Activated naive CD4-positive, alpha-beta T cell treated with anti-CD3 and anti-CD28 coated beads, Interleukin-2, amount 50 U/mL, for 72 hours (primary cell): Measurements from ENCODE around the gene OR51T1. TPM values are rescaled to one million over a fixed set of nuclear protein-coding genes. Genes with fewer than 3 reads are reported as not detected.
"Not testable (repeated sequence)": the region's sequence is repeated elsewhere in the genome, so short reads cannot be mapped to it uniquely, and the experiment has no call there.

Source experiments
- ATAC-seq, 2 donors: fragments of 150-1000 bp; cut with Tn5 transposase; 2 replicates each; pipeline ENCODE4 v1.10.0; 2021; ENCODE audit warnings: mild to moderate bottlenecking in 2 of 2, moderate library complexity in 2 of 2
- DNase-seq, 2 donors: peaks; one replicate each; pipeline ENCODE4 v3.0.0; 2021 to 2022; ENCODE audit warnings: low spot score in 2 of 2
- H3K27ac Mint-ChIP-seq, 2 donors: one replicate each; pipeline ENCODE4 v1.8.0; 2022; ENCODE audit warnings: mild to moderate bottlenecking in 2 of 2, mixed read lengths in 2 of 2
- H3K36me3 Mint-ChIP-seq, 2 donors: one replicate each; pipeline ENCODE4 v1.8.0; 2022; ENCODE audit warnings: mixed read lengths in 2 of 2
- H3K9me3 Mint-ChIP-seq, 2 donors: one replicate each; pipeline ENCODE4 v1.8.0; 2022; ENCODE audit warnings: mixed read lengths in 2 of 2
- total RNA-seq, 2 donors: library from RNA; stranded (reverse); gene quantifications; one replicate each; pipeline ENCODE4 v1.2.3, GENCODE V29; 2022

Gene OR51T1, protein sequence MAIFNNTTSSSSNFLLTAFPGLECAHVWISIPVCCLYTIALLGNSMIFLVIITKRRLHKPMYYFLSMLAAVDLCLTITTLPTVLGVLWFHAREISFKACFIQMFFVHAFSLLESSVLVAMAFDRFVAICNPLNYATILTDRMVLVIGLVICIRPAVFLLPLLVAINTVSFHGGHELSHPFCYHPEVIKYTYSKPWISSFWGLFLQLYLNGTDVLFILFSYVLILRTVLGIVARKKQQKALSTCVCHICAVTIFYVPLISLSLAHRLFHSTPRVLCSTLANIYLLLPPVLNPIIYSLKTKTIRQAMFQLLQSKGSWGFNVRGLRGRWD
- not detected for total RNA-seq

DNA sequence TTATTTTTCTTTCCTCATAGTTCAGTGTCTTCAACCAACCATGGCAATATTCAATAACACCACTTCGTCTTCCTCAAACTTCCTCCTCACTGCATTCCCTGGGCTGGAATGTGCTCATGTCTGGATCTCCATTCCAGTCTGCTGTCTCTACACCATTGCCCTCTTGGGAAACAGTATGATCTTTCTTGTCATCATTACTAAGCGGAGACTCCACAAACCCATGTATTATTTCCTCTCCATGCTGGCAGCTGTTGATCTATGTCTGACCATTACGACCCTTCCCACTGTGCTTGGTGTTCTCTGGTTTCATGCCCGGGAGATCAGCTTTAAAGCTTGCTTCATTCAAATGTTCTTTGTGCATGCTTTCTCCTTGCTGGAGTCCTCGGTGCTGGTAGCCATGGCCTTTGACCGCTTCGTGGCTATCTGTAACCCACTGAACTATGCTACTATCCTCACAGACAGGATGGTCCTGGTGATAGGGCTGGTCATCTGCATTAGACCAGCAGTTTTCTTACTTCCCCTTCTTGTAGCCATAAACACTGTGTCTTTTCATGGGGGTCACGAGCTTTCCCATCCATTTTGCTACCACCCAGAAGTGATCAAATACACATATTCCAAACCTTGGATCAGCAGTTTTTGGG is at the start of gene OR51T1:
TSS of gene OR51T1 (plus strand) at position 41 of the 641 bp plus-strand sequence. CDS start at position 41, 0 bp downstream.
- Mint-ChIP-seq H3K9me3 (no peaks in the 10 kb centered on the region), H3K27ac (no peak within 1 kb of the TSS), H3K36me3 (no peaks in the 10 kb centered on the region)
- no peak for DNase-seq
- ATAC-seq: no peak

DNA sequence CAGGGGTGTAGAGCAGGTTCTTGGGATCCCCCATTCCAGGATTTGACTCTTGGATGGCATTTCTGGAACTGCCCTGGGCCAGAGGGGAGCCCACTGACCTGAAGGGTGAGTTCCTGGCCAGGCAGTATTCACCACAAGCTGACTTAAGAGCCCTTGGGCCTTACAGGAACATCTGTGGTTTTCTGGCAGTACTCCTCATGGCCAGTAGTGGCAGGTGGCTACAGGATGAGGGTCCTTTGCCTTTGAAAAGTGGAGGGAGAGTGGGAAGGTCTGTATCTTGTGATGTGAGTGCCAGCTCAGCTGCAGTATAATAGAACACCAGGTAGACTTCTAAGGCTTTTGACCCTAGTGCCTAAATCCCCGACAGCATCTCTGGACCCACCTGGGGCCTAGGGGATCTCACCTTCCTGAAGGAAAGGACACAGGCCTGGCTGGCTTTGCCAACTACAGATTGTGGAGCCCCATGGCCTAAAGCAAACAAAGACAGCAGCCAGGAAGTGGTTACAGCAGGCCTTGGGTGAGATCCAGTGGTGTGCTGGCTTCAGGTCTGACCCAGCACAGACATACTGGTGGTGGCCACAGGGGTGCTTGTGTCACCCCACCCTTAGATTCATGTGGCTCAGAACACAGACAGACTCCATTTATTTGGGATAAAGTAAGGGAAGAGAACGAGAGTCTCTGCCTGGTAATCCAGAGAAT is 41.7 kb upstream of the OR51T1 start:
- H3K9me3 Mint-ChIP-seq: no peaks in the 10 kb centered on the region
- ATAC-seq: no peak
- DNase-seq: no peak
- H3K36me3 Mint-ChIP-seq: peaks cover 0 to 7% of the 10 kb centered on the region in 2 donors
- H3K27ac Mint-ChIP-seq: no peak overlapping the region

DNA sequence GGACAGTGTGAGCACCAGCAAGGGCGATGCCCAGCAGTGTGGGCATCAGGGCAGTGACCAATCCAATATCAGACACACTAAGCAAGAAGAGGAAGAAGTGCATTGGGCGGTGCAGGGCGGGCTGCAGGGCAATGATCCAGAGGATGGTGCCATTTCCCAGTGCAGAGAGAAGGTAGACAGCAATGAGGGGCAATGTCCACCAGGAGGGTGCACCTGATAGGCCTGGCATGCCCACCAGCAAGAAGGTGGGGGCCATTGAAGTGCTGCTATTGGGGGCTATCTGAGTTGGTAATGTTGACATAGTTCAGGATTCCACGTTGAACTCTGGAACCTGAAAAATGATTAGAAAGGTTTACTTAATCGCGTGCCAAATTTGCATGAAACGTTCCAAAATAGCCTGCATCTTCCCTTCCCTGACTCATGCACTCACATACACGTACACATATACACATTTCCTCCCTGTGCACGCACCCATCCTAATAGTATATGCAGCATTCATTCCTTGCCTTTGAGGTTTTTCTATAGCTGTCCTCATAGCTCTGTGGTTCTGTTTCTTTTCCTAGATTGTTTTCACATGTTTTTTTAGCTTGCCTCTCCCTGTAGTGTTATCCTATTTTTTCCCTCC is 32.7 kb upstream of the OR51T1 start, which contains the start of gene OR51S1:
TSS of gene OR51S1 (minus strand) at position 301 of the 625 bp plus-strand sequence. CDS start at position 301, 0 bp downstream.
- Mint-ChIP-seq H3K9me3 (no peaks in the 10 kb centered on the region), H3K36me3 (no peaks in the 10 kb centered on the region), H3K27ac (no peak within 1 kb of the TSS)
- ATAC-seq (no peak), DNase-seq (no peak)

DNA sequence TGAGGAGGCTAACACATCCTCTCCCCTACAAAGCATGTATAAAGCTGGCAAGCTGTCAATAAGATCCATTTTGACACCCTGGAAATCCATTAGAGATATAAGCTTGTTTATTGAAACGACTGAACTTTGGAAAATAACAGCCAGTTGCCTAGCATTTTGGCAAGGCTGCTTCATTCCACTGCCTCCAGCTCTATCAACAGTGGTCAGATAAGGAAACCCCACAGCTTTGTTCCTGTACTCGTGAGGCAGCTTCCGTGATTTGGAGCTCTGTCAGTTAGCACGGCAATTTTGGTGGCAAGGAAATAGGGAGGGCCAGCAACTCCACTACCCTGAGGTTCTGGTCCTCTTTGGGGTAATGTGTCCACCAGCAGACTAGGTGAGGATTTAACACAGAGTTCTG is 30.7 kb upstream of the OR51T1 start:
- H3K36me3 Mint-ChIP-seq: no peaks in the 10 kb centered on the region
- ATAC-seq (no peak), DNase-seq (no peak)
- H3K9me3 Mint-ChIP-seq: peaks cover 0 to 4% of the 10 kb centered on the region in 2 donors
- no peak overlapping the region for H3K27ac Mint-ChIP-seq

DNA sequence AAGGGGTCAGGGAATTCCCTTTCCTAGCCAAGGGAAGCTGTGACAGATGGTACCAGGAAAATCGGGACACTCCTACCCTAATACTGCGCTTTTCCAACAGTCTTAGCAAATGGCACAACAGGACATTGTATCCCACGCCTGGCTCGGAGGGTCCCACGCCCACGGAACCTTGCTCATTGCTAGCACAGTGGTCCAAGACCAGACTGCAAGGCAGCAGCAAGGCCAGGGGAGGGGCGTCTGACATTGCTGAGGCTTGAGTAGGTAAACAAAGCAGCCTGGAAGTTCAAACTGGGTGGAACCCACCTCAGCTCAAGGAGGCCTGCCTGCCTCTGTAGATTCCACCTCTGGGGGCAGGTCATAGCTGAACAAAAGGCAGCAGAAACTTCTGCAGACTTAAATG is 27.4 kb upstream of the OR51T1 start:
- H3K27ac Mint-ChIP-seq, ATAC-seq, H3K9me3 Mint-ChIP-seq, DNase-seq, H3K36me3 Mint-ChIP-seq: not testable (repeated sequence)

DNA sequence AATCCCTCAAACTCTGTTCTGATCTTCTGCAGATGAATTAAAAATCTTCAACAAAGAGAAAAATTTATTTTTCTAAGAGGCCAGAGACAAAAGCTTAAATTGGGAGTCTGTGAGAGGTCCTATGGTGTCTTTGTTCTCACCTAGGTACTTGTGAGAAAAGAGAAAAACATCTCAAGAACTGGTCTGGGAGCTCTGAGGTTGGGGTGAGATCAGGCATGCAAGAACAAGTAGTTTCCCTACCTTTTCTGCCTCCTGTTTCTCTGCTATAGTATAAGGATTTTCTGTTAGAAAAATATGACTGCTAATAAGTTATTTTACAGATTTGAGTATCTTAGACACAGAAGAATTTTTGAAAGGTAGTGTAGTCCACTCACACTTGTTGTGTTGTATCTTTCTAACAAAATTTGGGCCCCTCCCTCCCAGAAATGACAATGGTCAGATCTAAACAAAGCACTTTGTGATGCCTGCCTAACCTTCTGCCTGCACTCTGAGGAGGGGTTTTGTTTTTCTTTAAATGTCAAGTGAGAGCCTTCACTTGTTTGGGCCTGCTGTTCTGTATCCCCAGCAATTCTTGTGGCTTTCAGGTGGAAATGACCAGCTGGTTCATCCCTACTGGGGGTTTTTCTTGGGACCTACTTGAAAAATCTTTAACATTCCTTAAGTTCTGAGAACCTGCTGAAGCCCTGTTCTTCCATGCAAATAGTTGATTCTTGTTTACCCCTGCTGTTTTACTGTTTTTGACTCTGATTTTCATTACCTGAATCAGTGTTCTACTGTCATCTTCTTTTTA is 19.1 kb upstream of the OR51T1 start:
- H3K36me3 Mint-ChIP-seq: no peaks in the 10 kb centered on the region
- H3K27ac Mint-ChIP-seq: no peak overlapping the region
- ATAC-seq (no peak), DNase-seq (no peak)
- H3K9me3 Mint-ChIP-seq: peaks cover 5 to 6% of the 10 kb centered on the region in 2 donors

DNA sequence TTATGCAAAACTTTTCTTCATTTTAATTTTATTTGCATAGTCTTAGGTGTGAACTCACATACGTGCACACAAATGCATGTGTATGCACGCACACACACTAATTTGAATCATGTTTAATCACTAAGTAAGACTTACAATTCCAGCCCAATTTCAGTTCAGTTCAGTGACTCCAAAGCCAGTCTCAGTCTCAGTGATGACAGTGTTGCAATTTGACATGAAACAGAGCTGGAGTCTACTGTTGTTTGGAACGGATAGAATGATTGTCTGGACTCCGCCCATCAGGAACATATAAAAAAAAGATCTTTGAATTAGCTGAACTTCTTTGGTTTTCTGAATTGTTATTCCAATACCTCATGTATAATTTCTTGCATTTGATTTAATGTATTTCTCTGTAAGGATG is 17.8 kb upstream of the OR51T1 start:
- H3K36me3 Mint-ChIP-seq: no peaks in the 10 kb centered on the region
- H3K27ac Mint-ChIP-seq: no peak overlapping the region
- peaks cover 5 to 6% of the 10 kb centered on the region in 2 donors for H3K9me3 Mint-ChIP-seq
- DNase-seq: no peak
- ATAC-seq: no peak

DNA sequence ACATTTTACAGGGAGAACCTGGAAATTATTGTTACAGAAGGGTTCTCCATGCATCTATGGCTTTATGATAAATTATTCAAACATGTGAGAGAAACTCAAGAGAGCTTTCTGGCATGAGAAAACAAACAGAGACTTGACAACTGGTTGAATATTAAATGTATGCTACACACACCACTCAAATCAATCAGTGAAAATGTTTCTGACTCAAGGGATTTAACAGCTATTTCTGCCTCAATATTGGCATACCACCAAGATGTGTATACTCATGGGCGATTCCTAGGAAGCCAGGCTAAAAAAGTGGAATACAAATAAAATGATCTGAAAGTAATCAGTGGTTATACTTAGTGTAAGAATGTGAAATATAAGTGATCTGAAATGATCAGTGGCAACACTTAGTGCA is 15.8 kb upstream of the OR51T1 start:
- ATAC-seq (no peak), DNase-seq (no peak)
- no peaks in the 10 kb centered on the region for H3K36me3 Mint-ChIP-seq
- no peak overlapping the region for H3K27ac Mint-ChIP-seq
- peaks cover 4 to 5% of the 10 kb centered on the region in 2 donors for H3K9me3 Mint-ChIP-seq

DNA sequence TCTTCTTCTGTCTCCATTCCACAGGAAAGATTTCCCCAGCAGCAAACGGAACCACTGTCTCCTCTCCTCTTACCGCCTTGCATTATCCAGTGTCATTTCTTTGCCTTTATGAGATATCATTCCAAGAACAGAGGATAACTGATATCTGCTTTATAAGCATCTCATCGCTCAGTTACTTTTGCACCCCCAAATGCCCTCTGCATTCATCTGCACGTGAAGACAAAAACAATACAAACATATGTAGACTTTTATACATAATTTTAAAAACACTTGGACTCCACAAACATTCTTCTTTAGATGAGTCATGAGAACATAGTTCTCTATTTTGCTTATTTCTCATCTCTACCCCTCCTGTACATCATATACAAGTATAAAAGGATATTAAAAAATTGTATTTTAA is 512 bp upstream of the OR51T1 start:
- ATAC-seq (no peak), DNase-seq (no peak)
- Mint-ChIP-seq H3K36me3 (no peaks in the 10 kb centered on the region), H3K9me3 (no peaks in the 10 kb centered on the region), H3K27ac (no peak overlapping the region)

DNA sequence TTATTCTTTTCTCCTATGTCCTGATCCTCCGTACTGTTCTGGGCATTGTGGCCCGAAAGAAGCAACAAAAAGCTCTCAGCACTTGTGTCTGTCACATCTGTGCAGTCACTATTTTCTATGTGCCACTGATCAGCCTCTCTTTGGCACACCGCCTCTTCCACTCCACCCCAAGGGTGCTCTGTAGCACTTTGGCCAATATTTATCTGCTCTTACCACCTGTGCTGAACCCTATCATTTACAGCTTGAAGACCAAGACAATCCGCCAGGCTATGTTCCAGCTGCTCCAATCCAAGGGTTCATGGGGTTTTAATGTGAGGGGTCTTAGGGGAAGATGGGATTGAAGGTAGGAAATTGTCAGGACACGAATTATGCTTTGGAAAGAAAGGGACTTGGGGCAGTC is 843 bp downstream of the OR51T1 start:
- no peaks in the 10 kb centered on the region for H3K9me3 Mint-ChIP-seq
- ATAC-seq: no peak
- DNase-seq: no peak
- no peaks in the 10 kb centered on the region for H3K36me3 Mint-ChIP-seq
- H3K27ac Mint-ChIP-seq: no peak overlapping the region

DNA sequence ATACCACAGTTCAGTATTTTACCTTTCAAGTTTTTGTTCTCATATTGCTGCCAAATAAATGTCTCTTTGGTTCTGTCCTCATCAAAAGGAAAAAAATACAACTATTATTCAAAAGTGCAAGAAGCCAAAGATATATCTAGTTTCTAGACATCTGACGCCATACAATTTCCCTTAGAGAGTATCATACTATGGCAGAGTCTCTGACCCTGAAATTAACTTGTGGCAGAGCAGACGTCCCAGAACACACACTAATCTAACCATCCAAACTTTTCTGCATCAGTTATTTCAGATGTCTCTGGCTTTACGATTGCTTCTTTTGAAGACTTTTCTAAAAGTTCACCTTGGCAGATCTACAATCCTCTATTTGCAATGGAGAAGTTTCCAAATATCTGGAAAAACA is 2.7 kb downstream of the OR51T1 start:
- Mint-ChIP-seq H3K27ac (no peak overlapping the region), H3K36me3 (no peaks in the 10 kb centered on the region), H3K9me3 (no peaks in the 10 kb centered on the region)
- ATAC-seq (no peak), DNase-seq (no peak)

DNA sequence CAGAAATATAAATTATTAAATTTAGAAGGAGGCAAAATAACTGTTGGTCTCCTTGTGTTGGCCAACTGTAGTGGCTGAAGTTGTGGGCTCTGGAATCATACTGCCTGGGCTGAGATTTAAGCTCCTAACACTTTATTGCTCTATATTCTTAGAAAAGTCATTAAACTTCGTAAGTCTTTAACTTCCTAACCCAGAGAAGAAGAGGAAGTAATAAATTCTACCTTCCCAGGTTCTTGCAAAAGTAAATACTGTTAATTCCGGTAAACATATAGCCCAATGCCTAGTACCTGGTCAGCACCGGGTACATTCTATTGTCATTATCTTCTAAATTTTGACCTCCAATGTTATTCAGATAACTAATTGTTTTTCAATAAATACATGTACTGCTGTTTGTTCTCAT is 4.5 kb downstream of the OR51T1 start:
- ATAC-seq: no peak
- no peaks in the 10 kb centered on the region for H3K36me3 Mint-ChIP-seq
- no peaks in the 10 kb centered on the region for H3K9me3 Mint-ChIP-seq
- no peak for DNase-seq
- no peak overlapping the region for H3K27ac Mint-ChIP-seq

DNA sequence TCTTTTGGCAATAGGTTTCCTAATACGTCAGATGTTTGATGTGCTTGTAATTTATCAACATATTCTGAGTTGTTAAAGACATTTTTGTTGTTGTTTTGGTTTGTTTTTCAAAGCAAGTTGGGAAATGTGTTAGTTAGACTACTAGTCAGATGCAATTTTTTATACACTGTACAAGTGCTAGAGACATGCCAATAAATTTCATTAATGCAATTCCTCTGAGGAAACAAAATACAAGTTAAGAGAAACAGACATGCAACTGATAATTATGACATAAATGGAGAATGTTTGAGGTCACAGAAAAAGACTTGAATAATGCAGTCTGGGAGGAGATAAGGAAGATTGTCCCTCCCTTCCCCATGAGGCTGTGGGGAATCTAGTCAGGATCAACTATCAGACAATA is 5.9 kb downstream of the OR51T1 start:
- DNase-seq (no peak), ATAC-seq (no peak)
- Mint-ChIP-seq H3K27ac (no peak overlapping the region), H3K36me3 (no peaks in the 10 kb centered on the region), H3K9me3 (no peaks in the 10 kb centered on the region)

DNA sequence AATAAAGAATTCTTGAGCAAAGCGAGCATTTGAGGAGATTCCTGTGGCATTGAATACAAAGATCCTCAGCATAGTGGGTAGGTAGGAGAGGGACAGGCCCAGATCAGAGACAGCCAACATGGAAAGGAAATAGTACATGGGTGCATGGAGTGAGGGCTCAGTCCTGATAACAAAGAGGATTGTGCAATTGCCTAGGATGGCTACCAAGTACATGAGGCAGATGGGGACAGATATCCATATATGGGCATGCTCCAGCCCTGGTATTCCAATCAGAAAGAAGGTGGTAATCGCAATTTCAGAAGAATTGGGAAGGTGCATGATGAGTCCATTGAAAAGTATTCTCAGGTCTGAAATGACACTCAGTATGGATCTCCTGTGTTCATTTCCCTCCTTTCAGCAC is 8.6 kb downstream of the OR51T1 start:
- DNase-seq (no peak), ATAC-seq (no peak)
- Mint-ChIP-seq H3K36me3 (no peaks in the 10 kb centered on the region), H3K27ac (no peak overlapping the region), H3K9me3 (no peaks in the 10 kb centered on the region)

DNA sequence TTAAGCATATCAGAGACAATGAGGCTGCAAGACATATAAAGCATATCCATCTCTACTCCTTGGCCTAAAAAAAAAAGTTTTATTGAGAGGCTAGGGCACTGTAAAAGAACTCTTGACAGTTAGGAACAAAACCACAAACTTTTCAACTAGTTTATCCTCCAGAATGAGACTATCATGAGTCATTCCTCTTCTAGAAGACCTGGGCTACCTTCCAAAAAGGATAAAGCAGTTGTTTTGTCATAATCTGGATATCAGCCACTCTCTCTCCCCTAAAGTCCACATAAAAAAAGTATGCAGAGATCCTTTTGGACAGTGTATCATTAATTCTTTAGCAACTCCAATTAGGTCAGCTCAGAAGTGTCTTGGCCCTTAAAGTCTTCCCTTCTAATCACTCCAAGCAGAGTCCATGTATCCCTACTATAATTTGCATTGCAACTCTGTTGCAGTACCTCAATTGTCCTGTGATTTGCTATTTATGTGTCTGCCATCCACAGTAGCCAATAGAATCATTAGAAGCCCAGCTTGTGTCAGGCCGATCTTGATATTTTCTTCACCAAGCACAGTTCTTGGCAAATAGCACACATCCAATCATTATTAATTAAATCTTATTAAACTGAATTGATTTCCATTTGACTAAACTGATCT is 10.4 kb downstream of the OR51T1 start:
- no peaks in the 10 kb centered on the region for H3K36me3 Mint-ChIP-seq
- no peak for ATAC-seq
- no peaks in the 10 kb centered on the region for H3K9me3 Mint-ChIP-seq
- DNase-seq: no peak
- H3K27ac Mint-ChIP-seq: no peak overlapping the region

DNA sequence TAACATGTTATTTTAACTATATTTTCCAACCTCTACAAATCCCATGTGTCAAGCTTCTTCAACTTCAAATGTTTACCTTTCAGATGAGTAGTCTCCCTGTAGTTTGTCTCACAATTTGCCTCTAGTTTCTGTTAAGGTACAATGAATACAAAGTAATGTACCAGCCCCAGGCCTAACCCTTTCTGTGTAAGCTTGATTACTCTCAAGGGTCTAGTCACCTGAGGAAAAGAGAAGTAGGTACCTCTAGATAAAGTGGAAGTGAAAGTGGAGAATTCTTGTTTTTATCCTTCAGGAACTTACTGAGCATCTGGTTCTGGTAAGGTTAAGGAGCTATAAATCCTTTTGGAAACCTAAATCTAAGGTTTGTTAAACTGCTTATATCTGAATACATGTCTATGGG is 21.8 kb downstream of the OR51T1 start, which contains the start of gene OR51A7:
TSS of gene OR51A7 (plus strand) at position 300 of the 400 bp plus-strand sequence. CDS start 3,587 bp downstream, outside the sequence.
- peaks cover 4% of the 10 kb centered on the region in 2 donors for H3K9me3 Mint-ChIP-seq
- H3K36me3 Mint-ChIP-seq: no peaks in the 10 kb centered on the region
- H3K27ac Mint-ChIP-seq: no peak within 1 kb of the TSS

More for the DNA sequence above, 21.8 kb downstream of the OR51T1 start, which contains the start of gene OR51A7:
- DNase-seq (no peak), ATAC-seq (no peak)
